OCI-LY7 (cell line): ENCODE data around the gene BOD1L1.

Experiments
- CTCF ChIP-seq: fragments of 200-600 bp; sonication (generic); conservative IDR thresholded peaks from 2 replicates; pipeline ENCODE4 v1.5.1; 2014; ENCODE audit warnings: mild to moderate bottlenecking, antibody characterized with exemption, low read length, moderate library complexity, mixed read lengths
- EZH2phosphoT487 ChIP-seq: fragments of 200-600 bp; sonication (generic); IDR thresholded peaks from 2 replicates; pipeline ENCODE4 v1.6.1; 2018; ENCODE audit warnings: low read depth, borderline replicate concordance, mild to moderate bottlenecking, mixed run types, antibody characterized with exemption, low read length, moderate library complexity, mixed read lengths

DNA sequence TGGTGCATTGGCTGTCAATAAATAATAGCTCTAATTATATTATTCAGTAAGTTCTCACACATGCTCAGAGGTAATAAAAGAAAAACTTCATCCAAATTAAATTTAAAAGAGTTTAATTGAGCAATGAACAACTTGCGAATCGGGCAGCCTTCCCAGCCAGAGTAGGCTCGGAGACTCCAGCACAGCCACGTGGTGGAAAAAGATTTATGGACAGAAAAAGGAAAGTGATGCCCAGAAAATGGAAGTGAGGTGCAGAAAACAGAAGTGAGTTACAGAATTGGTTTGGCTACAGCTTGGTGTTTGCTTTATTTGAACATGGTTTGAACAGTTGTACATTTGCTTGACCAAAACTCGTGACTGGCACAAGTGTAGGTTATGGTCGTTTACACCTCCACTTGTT, 13.6 kb upstream of the BOD1L1 start:
- TF ChIP-seq CTCF (no peak), EZH2phosphoT487 (no peak)
